AG09319 (cell line): ENCODE data around the gene PANX2.

Experiments
- DNase-seq: peaks from one replicate; pipeline ENCODE4 v3.0.0-alpha.2; 2010; ENCODE audit warnings: low read depth; ENCODE audit errors: extremely low read depth
- TF ChIP-seq, protein P1 (sequence below): IDR thresholded peaks from 2 replicates; pipeline ENCODE4 v1.5.1; 2011; ENCODE audit warnings: low read depth, mild to moderate bottlenecking, inconsistent platforms, low read length, moderate library complexity

Gene PANX2

DNA sequence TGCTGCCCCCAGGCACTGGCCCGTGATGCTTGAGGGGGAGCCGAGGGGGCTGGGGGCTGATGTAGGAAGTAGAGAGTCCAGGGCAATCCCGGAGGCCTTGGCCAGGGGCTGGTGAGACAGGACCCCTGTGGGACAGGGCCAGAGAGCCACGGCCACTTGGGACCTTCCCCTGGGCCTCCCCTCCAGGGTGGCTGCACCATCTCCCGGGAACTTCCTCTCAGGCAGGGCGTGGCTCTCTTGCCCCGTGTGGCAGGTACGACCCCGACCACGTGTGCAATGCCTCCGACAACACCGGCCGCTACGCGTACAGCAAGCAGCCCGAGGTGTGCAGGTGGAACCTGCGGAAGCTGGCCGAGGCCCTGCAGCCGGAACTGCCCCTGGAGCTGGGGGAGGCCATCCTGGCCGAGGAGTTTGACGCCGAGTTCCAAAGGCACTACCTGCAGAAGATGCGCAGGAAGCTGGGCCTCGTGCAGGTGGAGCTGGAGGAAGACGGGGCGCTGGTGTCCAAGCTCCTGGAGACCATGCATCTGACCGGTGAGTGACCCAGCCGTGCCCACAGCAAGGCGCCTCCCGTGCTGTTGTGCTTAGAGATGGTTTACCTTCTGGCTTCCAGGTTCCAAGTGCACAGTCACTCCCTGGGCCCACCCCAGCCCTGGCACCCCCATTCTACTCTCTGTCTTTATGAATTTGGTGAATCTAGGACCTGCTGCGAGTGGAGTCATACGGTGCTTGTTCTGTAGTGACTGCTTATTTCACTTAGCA, 40.0 kb downstream of the PANX2 start:
- no peak for DNase-seq
- TF ChIP-seq, protein P1, sequence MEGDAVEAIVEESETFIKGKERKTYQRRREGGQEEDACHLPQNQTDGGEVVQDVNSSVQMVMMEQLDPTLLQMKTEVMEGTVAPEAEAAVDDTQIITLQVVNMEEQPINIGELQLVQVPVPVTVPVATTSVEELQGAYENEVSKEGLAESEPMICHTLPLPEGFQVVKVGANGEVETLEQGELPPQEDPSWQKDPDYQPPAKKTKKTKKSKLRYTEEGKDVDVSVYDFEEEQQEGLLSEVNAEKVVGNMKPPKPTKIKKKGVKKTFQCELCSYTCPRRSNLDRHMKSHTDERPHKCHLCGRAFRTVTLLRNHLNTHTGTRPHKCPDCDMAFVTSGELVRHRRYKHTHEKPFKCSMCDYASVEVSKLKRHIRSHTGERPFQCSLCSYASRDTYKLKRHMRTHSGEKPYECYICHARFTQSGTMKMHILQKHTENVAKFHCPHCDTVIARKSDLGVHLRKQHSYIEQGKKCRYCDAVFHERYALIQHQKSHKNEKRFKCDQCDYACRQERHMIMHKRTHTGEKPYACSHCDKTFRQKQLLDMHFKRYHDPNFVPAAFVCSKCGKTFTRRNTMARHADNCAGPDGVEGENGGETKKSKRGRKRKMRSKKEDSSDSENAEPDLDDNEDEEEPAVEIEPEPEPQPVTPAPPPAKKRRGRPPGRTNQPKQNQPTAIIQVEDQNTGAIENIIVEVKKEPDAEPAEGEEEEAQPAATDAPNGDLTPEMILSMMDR, result no peak

DNA sequence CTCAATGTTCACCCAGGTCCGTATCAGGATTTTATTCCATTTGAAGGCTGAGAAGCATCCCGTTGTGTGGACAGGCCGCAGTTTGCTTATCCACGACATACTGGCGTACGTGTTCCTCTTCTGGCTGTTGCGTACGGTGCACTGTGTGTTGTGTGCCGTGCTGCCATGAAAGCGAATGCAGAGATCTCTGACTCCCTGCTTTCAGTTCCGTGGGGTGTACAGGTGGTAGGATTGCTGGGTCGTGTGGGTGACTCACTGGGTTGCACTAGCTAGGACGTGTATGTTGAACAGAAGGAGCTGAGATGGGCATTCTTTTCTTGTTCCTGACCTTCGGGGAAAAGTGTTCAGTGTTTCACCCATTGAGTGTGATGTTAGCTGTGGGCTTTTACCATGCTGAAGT, 40.6 kb downstream of the PANX2 start:
- TF ChIP-seq, protein P1, result no peak
- DNase-seq, result no peak

DNA sequence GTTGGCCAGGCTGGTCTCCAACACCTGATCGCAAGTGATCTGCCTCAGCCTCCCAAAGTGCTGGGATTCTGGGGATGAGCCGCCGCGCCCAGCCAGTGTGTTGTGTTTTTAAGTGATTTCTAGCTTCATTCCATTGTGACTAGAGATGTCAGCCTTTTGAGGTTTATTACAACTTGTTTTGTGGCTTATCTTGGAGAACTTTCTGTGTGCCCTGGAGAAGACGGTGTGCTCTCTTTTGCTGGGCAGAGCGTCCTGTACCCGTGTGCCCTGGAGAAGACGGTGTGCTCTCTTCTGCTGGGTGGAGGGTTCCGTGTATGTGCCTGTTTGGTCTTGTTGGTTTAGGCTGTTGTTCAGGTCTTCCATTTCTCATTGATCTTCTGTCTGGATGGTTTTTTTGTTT, 42.7 kb downstream of the PANX2 start:
- TF ChIP-seq, protein P1, result no peak
- DNase-seq, result no peak

DNA sequence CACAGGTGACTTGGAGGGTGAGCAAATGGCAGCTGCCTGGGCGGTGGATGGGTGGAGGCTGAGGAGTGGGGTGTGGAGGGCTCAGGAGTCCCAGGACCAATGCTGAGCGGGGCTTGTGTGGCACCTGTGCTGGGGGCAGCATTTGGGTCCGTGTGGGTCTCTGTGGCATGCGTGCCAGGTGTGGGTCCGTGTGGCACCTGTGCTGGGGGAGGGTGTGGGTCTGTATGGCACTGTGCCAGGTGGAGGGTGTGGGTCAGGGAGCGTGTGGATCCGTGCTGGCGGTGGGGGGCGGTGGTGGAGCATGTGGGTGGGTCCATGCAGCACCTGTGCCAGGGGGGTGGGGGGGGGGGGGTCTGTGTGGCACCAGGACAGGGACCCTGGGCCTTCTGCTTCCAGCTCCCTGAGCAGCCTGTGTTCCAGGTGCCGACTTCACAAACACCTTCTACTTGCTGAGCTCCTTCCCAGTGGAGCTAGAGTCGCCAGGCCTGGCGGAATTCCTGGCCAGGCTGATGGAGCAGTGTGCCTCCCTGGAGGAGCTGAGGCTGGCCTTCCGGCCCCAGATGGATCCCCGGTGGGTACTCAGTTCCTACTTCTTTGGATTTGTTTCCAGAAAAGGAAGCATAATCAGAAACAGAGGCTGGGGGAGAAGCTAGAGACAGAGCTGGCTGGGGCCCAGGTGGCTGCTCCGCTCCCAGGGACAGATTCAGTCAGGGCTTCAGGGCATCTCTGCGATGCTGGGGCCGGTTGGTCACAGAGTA, 44.9 kb downstream of the PANX2 start:
- TF ChIP-seq, protein P1, result no peak
- DNase-seq, result no peak

GRCh38 chr22:50216055-50216683, 45.6 kb downstream of the PANX2 start:
- TF ChIP-seq, protein P1, result no peak
- no peak for DNase-seq

DNA sequence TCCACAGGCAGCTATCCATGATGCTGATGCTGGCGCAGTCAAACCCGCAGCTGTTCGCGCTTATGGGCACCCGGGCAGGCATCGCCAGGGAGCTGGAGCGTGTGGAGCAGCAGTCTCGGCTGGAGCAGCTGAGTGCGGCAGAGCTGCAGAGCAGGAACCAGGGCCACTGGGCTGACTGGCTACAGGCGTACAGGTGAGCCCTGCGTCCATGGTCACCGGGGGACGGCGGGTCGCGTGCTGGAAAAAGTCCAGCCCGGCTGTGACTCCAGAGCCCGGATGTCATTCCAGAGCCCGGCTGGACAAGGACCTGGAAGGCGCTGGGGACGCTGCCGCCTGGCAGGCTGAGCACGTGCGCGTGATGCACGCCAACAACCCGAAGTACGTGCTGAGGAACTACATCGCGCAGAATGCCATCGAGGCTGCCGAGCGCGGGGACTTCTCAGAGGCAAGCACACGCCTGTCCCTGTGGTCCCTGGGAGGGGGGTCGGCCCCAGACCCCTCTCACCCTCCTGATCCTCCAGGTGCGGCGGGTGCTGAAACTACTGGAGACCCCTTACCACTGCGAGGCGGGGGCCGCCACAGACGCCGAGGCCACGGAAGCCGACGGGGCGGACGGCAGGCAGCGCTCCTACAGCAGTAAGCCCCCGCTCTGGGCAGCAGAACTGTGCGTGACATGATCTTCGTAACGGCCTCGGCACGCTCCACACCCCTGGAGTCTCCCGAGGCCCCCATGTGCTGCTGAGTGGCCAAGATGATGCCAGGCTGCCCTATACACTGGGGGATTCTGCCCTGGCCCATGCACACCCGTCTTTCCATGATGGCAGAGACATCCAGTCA, 46.4 kb downstream of the PANX2 start:
- DNase-seq, result no peak

More for the DNA sequence above, 46.4 kb downstream of the PANX2 start:
- TF ChIP-seq, protein P1, result no peak
